Mesodermal cell (in vitro differentiated cells): ENCODE data around the gene GPR52.

Experiments used
- H3K27ac ChIP-seq: 2 replicates; pipeline ENCODE4 v1.7.0; 2013; ENCODE audit warnings: mild to moderate bottlenecking, low read depth, low read length, moderate library complexity; ENCODE audit not compliant: severe bottlenecking
- H3K36me3 ChIP-seq: 2 replicates; pipeline ENCODE4 v1.7.1; 2013; ENCODE audit warnings: mild to moderate bottlenecking, low read length, moderate library complexity; ENCODE audit not compliant: control insufficient read depth, insufficient read depth
- H3K4me1 ChIP-seq: one replicate; pipeline ENCODE4 v1.7.1; 2013; ENCODE audit warnings: mild to moderate bottlenecking, low read length; ENCODE audit not compliant: insufficient read depth, control insufficient read depth, poor library complexity, severe bottlenecking
- H3K4me3 ChIP-seq: 2 replicates; pipeline ENCODE4 v1.7.0; 2013; ENCODE audit warnings: low read length, control low read depth, mild to moderate bottlenecking; ENCODE audit not compliant: insufficient read depth, poor library complexity, severe bottlenecking; ENCODE audit errors: extremely low read depth
- H3K9me3 ChIP-seq: 2 replicates; pipeline ENCODE4 v1.7.1; 2013; ENCODE audit warnings: mild to moderate bottlenecking, low read length, moderate library complexity; ENCODE audit not compliant: control insufficient read depth
- WGBS, 2 experiments: methylation state at CpG; one replicate each; pipeline ENCODE4 v1.1.5; 2013; ENCODE audit warnings: missing lambda C conversion rate in 2 of 2; ENCODE audit not compliant: insufficient coverage in 2 of 2; 5-methylcytosine and 5-hydroxymethylcytosine counted together

GPR52 gene

DNA sequence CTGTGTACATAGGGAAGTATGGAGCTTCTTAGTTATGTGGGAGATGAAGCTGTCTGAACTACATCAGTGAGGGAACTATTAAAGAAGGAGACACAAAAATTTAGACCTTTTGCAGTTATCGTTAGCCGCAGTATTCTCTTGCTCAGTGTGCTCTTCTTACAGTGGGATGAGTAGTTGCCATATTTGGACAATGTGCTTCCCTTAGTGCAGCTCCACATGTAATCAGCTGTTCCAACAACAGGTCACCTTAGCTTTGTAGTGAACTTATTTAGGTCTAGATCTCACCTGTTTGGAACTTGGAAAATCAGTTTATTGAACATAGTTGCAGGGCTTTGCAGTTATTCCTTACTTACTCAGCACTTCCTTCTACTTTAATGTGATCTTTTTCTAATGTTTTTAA lies 18.1 kb downstream of the GPR52 start:
- Histone ChIP-seq H3K4me3 (no peak overlapping the region), H3K9me3 (no peaks in the 10 kb centered on the region), H3K36me3 (no peaks in the 10 kb centered on the region), H3K27ac (no peak overlapping the region), H3K4me1 (no peaks in the 10 kb centered on the region)
- WGBS, 2 experiments = 83% methylated on average over 2 of the region's 2 CpGs; no CpG with 5 or more reads in 1 of the 2 experiments

- WGBS, 2 experiments = 80 to 88% methylated on average over 2 to 6 of the region's 8 CpGs
- Histone ChIP-seq H3K4me1 (no peaks in the 10 kb centered on the region), H3K4me3 (no peak overlapping the region), H3K36me3 (no peaks in the 10 kb centered on the region), H3K27ac (no peak overlapping the region), H3K9me3 (no peaks in the 10 kb centered on the region)
Measured at GRCh38 chr1:174466607-174467006, 18.8 kb downstream of the GPR52 start.

DNA sequence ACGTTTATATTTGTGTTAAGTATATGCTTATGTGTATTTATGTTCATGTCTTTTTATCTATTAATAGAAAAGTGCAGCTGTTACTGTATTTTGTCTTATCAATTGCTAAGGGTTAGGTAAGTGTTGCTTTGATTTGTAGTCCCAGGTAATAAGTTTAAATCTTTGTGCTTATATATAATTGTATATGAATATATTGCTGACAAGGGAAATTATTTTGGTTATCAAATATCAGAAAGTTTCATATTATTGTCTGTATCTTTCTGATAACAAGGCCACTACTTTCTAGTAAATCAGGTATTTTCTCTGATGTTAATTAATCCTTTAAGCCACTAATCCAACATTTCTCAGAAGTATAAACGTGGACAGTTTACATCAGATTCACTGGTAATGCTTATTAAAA lies 21.3 kb downstream of the GPR52 start:
- Histone ChIP-seq H3K36me3 (no peaks in the 10 kb centered on the region), H3K27ac (no peak overlapping the region), H3K4me3 (no peak overlapping the region), H3K9me3 (no peaks in the 10 kb centered on the region), H3K4me1 (no peaks in the 10 kb centered on the region)
- WGBS, 2 experiments = 52 to 80% methylated on average over 1 to 2 of the region's 2 CpGs

DNA sequence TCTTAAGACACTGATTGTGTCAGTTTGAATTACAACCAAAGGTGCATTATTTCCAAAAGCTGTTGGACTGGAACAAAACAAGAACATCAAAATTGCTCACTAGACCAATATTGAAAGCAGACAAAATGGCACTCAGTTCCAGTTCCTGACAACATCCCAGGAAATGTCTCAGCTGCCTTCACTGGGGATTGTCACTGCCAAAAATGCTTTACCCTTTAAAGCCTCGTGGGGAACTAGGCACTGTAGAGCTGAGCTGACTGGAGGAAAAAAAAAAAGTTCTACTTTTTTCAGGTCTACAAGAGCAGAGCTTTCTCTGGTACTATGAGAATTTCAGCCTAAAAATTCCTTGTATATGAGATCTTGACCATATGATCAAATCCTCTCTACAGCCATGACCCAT lies 21.9 kb downstream of the GPR52 start:
- no peaks in the 10 kb centered on the region for H3K36me3 ChIP-seq
- H3K9me3 ChIP-seq = no peaks in the 10 kb centered on the region
- H3K4me1 ChIP-seq = no peaks in the 10 kb centered on the region
- no peak overlapping the region for H3K4me3 ChIP-seq
- WGBS, 2 experiments = 40% methylated on average over 1 of the region's 1 CpG; no CpG with 5 or more reads in 1 of the 2 experiments
- no peak overlapping the region for H3K27ac ChIP-seq

DNA sequence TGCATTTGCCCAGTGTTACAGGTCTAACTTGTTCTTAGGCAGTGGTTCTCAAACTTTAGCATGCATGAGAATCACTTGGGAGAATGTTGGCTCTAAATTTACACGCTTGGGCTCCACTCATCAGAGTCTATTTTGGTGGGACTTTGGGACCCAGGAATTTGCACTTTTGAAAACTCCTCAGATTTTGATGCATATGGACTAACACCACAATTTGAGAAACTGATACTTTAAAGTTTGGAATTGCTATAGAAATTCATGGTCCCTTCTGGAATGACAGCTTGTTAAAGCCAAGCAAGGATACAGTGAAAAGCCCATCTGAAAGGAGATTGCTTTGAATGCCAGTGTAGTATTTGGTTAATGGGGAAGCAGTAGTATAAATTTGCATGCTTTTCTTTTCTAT lies 31.5 kb downstream of the GPR52 start:
- H3K27ac ChIP-seq = no peak overlapping the region
- 100% methylated on average over 1 of the region's 1 CpG for WGBS, 2 experiments

GRCh38 chr1:174480324-174480723 lies 32.6 kb downstream of the GPR52 start:
- no peaks in the 10 kb centered on the region for H3K36me3 ChIP-seq
- H3K27ac ChIP-seq = no peak overlapping the region
- no peaks in the 10 kb centered on the region for H3K4me1 ChIP-seq
- 100% methylated on average over 1 of the region's 1 CpG; no CpG with 5 or more reads in 1 of the 2 experiments for WGBS, 2 experiments
- H3K9me3 ChIP-seq = no peaks in the 10 kb centered on the region
- H3K4me3 ChIP-seq = no peak overlapping the region

More for the DNA sequence above, 31.5 kb downstream of the GPR52 start:
- H3K9me3 ChIP-seq = no peaks in the 10 kb centered on the region
- no peaks in the 10 kb centered on the region for H3K36me3 ChIP-seq
- no peaks in the 10 kb centered on the region for H3K4me1 ChIP-seq
- no peak overlapping the region for H3K4me3 ChIP-seq

DNA sequence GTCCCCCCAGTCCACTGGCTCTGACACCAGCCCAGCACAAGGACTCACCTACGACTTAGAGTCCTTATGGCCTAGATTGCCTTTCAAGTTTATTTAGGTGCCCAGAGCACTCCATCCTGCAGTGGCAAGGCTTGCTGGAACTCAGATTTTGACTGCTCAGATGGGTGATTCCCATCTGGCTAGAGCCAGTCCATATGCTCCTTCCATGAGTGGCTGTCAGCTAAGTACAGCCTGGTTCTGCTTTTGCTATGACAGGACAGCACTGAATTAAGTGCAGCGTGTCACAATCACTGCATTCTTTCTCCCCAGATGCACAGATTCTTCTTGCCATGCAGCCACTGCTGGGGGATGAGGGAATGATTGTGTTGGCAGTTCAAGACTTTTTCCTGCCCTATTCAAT lies 43.8 kb downstream of the GPR52 start:
- no peaks in the 10 kb centered on the region for H3K4me1 ChIP-seq
- no peak overlapping the region for H3K27ac ChIP-seq
- no peak overlapping the region for H3K4me3 ChIP-seq
- H3K36me3 ChIP-seq = no peaks in the 10 kb centered on the region
- WGBS, 2 experiments = 100% methylated on average over 1 of the region's 2 CpGs
- H3K9me3 ChIP-seq = no peaks in the 10 kb centered on the region

GRCh38 chr1:174497478-174497877 lies 49.7 kb downstream of the GPR52 start:
- H3K9me3 ChIP-seq = no peaks in the 10 kb centered on the region
- no peaks in the 10 kb centered on the region for H3K4me1 ChIP-seq
- no peak overlapping the region for H3K4me3 ChIP-seq
- H3K36me3 ChIP-seq = no peaks in the 10 kb centered on the region
- no peak overlapping the region for H3K27ac ChIP-seq
